Stimulated activated CD8-positive, alpha-beta memory T cell treated with anti-CD3 and anti-CD28 coated beads, Interleukin-15, amount 100 ng/mL, for 1 hour (primary cell): ENCODE measurements around the gene LCE1F.

ENCODE experiments used
- DNase-seq: peaks from one replicate; pipeline ENCODE4 v3.0.0-alpha.2; 2020; ENCODE audit warnings: low read depth

LCE1F gene

GRCh38 chr1:152774875-152775274 lies at the start of gene LCE1F:
Gene LCE1F, plus strand, starts transcription at chr1:152775140. Its CDS starts 1,232 bp downstream, at chr1:152776372.
- no peak for DNase-seq

GRCh38 chr1:152725261-152725660 lies 49.7 kb upstream of the LCE1F start:
- DNase-seq: no peak

- no peak for DNase-seq
Measured at GRCh38 chr1:152728986-152729385, 46.0 kb upstream of the LCE1F start.

- no peak for DNase-seq
Measured at GRCh38 chr1:152735648-152736047, 39.3 kb upstream of the LCE1F start.

- no peak for DNase-seq
Measured at GRCh38 chr1:152737997-152738396, 36.9 kb upstream of the LCE1F start.

- DNase-seq: no peak
Measured at GRCh38 chr1:152739841-152740240, 35.1 kb upstream of the LCE1F start.

GRCh38 chr1:152741656-152742055 lies 33.3 kb upstream of the LCE1F start:
- DNase-seq: no peak

GRCh38 chr1:152743371-152744145 lies 31.4 kb upstream of the LCE1F start:
- no peak for DNase-seq

GRCh38 chr1:152745289-152745704 lies 29.6 kb upstream of the LCE1F start:
- DNase-seq: no peak

- no peak for DNase-seq
Measured at GRCh38 chr1:152745765-152746444, 29.0 kb upstream of the LCE1F start.

- DNase-seq: no peak
Measured at GRCh38 chr1:152747831-152748230, 27.1 kb upstream of the LCE1F start.

- no peak for DNase-seq
Measured at GRCh38 chr1:152752225-152752624, 22.7 kb upstream of the LCE1F start.

GRCh38 chr1:152753586-152753985 lies 21.4 kb upstream of the LCE1F start:
- no peak for DNase-seq

- DNase-seq: no peak
Measured at GRCh38 chr1:152756872-152757271, 18.1 kb upstream of the LCE1F start.

GRCh38 chr1:152757747-152758146 lies 17.2 kb upstream of the LCE1F start, which contains the start of gene KPRP:
Gene KPRP, plus strand, starts transcription at chr1:152758025. Its CDS starts 1,564 bp downstream, at chr1:152759589.
- no peak for DNase-seq

GRCh38 chr1:152758636-152759035 lies 16.3 kb upstream of the LCE1F start:
- DNase-seq: no peak

GRCh38 chr1:152759453-152760173 lies 15.3 kb upstream of the LCE1F start:
- no peak for DNase-seq

GRCh38 chr1:152760551-152761190 lies 14.3 kb upstream of the LCE1F start:
- DNase-seq: no peak

GRCh38 chr1:152761609-152762213 lies 13.2 kb upstream of the LCE1F start:
- no peak for DNase-seq

- no peak for DNase-seq
Measured at GRCh38 chr1:152768847-152769533, 6.0 kb upstream of the LCE1F start.

- DNase-seq: no peak
Measured at GRCh38 chr1:152770411-152770810, 4.5 kb upstream of the LCE1F start.
